SKM-1 treated with dmso at 0.1 percent for 144 hours (cell line): ENCODE data around the gene TNS4.

Experiments used
- DNase-seq: peaks from one replicate; lab custom pipeline; 2025; ENCODE audit not compliant: unreplicated experiment; lab: John Stamatoyannopoulos, UW

The TNS4 gene

GRCh38 chr17:40517286-40517662 lies 15.9 kb upstream of the TNS4 start:
- no peak for DNase-seq

GRCh38 chr17:40516581-40517285 lies 15.3 kb upstream of the TNS4 start:
- no peak for DNase-seq

- DNase-seq: no peak
These were observed 14.1 kb upstream of the TNS4 start for GRCh38 chr17:40515491-40516041.

GRCh38 chr17:40515011-40515410 lies 13.6 kb upstream of the TNS4 start:
- DNase-seq: no peak

- no peak for DNase-seq
These were observed 12.8 kb upstream of the TNS4 start for GRCh38 chr17:40514013-40514875.

- no peak for DNase-seq
These were observed 10.3 kb upstream of the TNS4 start for GRCh38 chr17:40511667-40512220.

- no peak for DNase-seq
These were observed 9.7 kb upstream of the TNS4 start for GRCh38 chr17:40511136-40511535.

GRCh38 chr17:40510328-40510648 lies 8.9 kb upstream of the TNS4 start:
- DNase-seq: no peak

GRCh38 chr17:40509626-40510327 lies 8.4 kb upstream of the TNS4 start:
- DNase-seq: no peak

- no peak for DNase-seq
These were observed 5.4 kb upstream of the TNS4 start for GRCh38 chr17:40506786-40507185.

GRCh38 chr17:40503154-40503553 lies 1.7 kb upstream of the TNS4 start:
- DNase-seq: no peak

- no peak for DNase-seq
These were observed 1.3 kb upstream of the TNS4 start for GRCh38 chr17:40502716-40503115.

- no peak for DNase-seq
These were observed 714 bp downstream of the TNS4 start for GRCh38 chr17:40500709-40501108.

GRCh38 chr17:40500190-40500589 lies 1.2 kb downstream of the TNS4 start:
- DNase-seq: no peak

- no peak for DNase-seq
These were observed 1.8 kb downstream of the TNS4 start for GRCh38 chr17:40499551-40500189.

- DNase-seq: no peak
These were observed 2.9 kb downstream of the TNS4 start for GRCh38 chr17:40498281-40499084.

- no peak for DNase-seq
These were observed 3.7 kb downstream of the TNS4 start for GRCh38 chr17:40497695-40498094.

- no peak for DNase-seq
These were observed 4.6 kb downstream of the TNS4 start for GRCh38 chr17:40496634-40497420.

GRCh38 chr17:40496170-40496569 lies 5.3 kb downstream of the TNS4 start:
- no peak for DNase-seq
